Omental fat pad (tissue), 4 donors: ENCODE data around the gene FRMPD2. TPM values are rescaled to one million over a fixed set of nuclear protein-coding genes. Genes with fewer than 3 reads are reported as not detected.
A peak's percentile ranks its signal among the peaks of the same experiment; 100 is the strongest.

Experiments
- ATAC-seq: fragments of 150-250 bp; one replicate; pipeline ENCODE4 v1.9.1; 2016; ENCODE audit warnings: mild to moderate bottlenecking, moderate library complexity; ENCODE audit not compliant: low FRiP score
- DNase-seq: peaks from one replicate; pipeline ENCODE4 v3.0.0-alpha.2; 2019; ENCODE audit warnings: low spot score
- CTCF ChIP-seq, 3 donors: fragments of 450-650 bp; IDR thresholded peaks; one replicate each; pipeline ENCODE4 v1.5.1; 2016 to 2017; ENCODE audit warnings: antibody characterized with exemption in 3 of 3, mild to moderate bottlenecking in 3 of 3, moderate library complexity in 2 of 3
- total RNA-seq, 4 donors: library from RNA; depleted of rRNA; stranded (reverse); fragments of >200 nt; gene quantifications; one replicate each; pipeline ENCODE4 v1.1.0, GENCODE V29; 2016

FRMPD2 gene
- total RNA-seq, 4 donors from 2014 or later = not detected

- DNase-seq (no peak), ATAC-seq (peak; percentile 82)
- TF ChIP-seq CTCF (IDR thresholded peaks at IDR 0.05) = no peak
These were observed 3.3 kb downstream of the FRMPD2 start for GRCh38 chr10:48271047-48271730.

GRCh38 chr10:48266528-48266927 is 8.0 kb downstream of the FRMPD2 start:
- ATAC-seq (no peak), DNase-seq (no peak)
- TF ChIP-seq CTCF (IDR thresholded peaks at IDR 0.05) = no peak

GRCh38 chr10:48258105-48258504 is 16.4 kb downstream of the FRMPD2 start:
- TF ChIP-seq CTCF (IDR thresholded peaks at IDR 0.05) = no peak
- ATAC-seq = no peak
- no peak for DNase-seq

GRCh38 chr10:48257407-48257961 is 17.0 kb downstream of the FRMPD2 start:
- ATAC-seq (no peak), DNase-seq (no peak)
- no peak for TF ChIP-seq CTCF (IDR thresholded peaks at IDR 0.05)

- no peak for TF ChIP-seq CTCF (IDR thresholded peaks at IDR 0.05)
- ATAC-seq (no peak), DNase-seq (no peak)
These were observed 18.8 kb downstream of the FRMPD2 start for GRCh38 chr10:48255722-48256121.

GRCh38 chr10:48254750-48255512 is 19.6 kb downstream of the FRMPD2 start:
- DNase-seq (no peak), ATAC-seq (no peak)
- no peak for TF ChIP-seq CTCF (IDR thresholded peaks at IDR 0.05)
